Epidermal melanocyte (primary cell): ENCODE measurements around the gene OR11H7.
"Not testable (repeated sequence)": the region's sequence is repeated elsewhere in the genome, so short reads cannot be mapped to it uniquely, and the experiment has no call there.

Source experiments
- DNase-seq: peaks from one replicate; pipeline ENCODE4 v3.0.0; 2011; ENCODE audit warnings: low spot score; ENCODE audit not compliant: insufficient read length

The OR11H7 gene

DNA sequence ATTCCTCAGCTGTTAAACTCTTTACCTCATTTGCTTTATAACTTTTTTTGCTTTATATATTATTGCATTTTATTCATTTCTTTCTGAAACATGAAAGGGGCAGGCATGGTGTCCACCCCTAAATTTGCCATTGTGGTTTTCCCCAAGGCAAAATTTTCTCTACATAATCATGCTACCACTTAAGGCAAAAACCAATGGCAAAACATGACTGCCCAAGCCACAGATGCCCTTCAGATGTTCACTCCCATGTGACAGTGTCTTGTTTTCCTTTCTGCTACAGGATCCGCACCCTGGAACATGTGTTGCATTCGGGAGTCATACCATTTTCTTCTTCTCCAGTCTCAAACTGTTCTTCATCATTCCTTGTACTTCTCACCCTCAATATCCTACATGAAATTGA lies 48.6 kb downstream of the OR11H7 start:
- no peak for DNase-seq

DNA sequence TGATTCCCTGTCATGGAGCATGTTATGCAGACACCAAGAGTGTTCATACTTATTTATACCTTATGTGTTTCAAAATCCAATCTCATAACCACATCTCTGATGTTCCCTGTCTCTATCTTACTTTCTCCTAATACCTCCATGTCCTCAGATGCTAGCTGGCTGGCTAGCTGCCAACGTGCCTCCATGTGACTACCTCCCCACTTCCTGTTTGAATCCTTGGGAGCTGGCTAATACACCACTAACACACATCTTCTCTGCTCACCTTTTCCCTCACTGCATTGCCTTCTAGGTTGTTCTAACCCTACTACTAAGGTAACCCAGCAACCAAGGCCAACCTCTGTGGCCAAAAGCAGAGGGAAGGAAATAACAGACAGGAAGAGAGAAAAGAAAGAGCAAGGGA lies 49.6 kb downstream of the OR11H7 start:
- no peak for DNase-seq

GRCh38 chr14:20280265-20280664 lies 51.5 kb downstream of the OR11H7 start:
- not testable (repeated sequence) for DNase-seq
